DND-41 (cell line): ENCODE results near the gene LRRC28.

Source experiments
- CTCF ChIP-seq: IDR thresholded peaks from 2 replicates; pipeline ENCODE4 v1.5.1; 2012; ENCODE audit warnings: borderline replicate concordance, low read length, moderate library complexity, mild to moderate bottlenecking; ENCODE audit not compliant: poor library complexity, severe bottlenecking; ENCODE audit errors: extremely low read depth
- EZH2 ChIP-seq: IDR thresholded peaks from 3 replicates; pipeline ENCODE4 v1.6.1; 2012; ENCODE audit warnings: borderline replicate concordance, low read depth, mild to moderate bottlenecking, moderate library complexity, low read length, inconsistent platforms; ENCODE audit not compliant: severe bottlenecking

GRCh38 chr15:99440029-99440428, 188.7 kb downstream of the LRRC28 start:
- TF ChIP-seq EZH2 (no peak), CTCF (no peak)
